SH-SY5Y (cell line): Measurements from ENCODE around the gene SHF.

Experiments
- GATA2 ChIP-seq: IDR thresholded peaks from 2 replicates; pipeline ENCODE4 v1.6.1; 2011; ENCODE audit warnings: mild to moderate bottlenecking, low read depth, low read length
- GATA3 ChIP-seq: IDR thresholded peaks from 2 replicates; pipeline ENCODE4 v1.6.1; 2011; ENCODE audit warnings: low read depth, mild to moderate bottlenecking, low read length, moderate library complexity

DNA sequence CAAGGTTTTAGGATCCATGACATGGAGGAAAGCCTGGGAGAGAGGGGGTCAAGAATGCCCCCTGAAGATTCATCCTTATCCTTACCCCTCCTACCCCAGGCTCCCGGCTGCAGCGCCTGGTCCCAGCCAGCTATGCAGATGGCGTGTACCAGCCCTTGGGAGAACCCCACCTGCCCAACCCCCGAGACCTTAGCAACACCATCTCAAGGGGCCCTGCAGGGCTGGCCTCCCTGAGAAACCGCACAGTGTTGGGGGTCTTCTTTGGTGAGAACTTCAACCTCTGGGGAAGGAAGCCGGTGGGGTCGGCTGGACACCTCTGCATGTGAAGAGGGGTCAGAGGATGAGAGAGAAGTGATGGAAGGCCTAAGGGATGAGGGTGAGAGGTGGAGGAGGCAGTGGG lies 53.7 kb downstream of the SHF start:
- no peak for TF ChIP-seq GATA3
- no peak for TF ChIP-seq GATA2
